GM19468 (cell line): ENCODE measurements around the gene TTC9B.
A peak's percentile ranks its signal among the peaks of the same experiment; 100 is the strongest.

Source experiments
- ATAC-seq: cut with Tn5 transposase; IDR thresholded peaks from one replicate; pipeline ENCODE4 v1.9.1; 2021; ENCODE audit warnings: mild to moderate bottlenecking, moderate library complexity, moderate number of reproducible peaks; ENCODE audit not compliant: unreplicated experiment; ENCODE audit errors: extremely low read depth

The TTC9B gene

GRCh38 chr19:40217027-40217810, 965 bp downstream of the TTC9B start:
- no peak for ATAC-seq

DNA sequence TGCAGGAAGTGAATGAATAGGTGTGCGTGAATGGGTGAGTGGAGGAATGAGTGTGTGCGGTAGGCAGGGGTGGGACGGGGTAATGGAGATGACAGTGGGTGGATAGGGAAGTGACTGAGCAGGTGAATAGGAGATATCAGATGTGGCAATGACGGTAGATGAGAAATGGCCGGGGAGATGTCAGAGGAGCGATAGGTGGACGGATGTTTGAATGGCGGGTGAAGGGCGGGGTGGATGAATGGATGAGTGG, 1.5 kb downstream of the TTC9B start:
- no peak for ATAC-seq

- ATAC-seq: no peak
Measured at GRCh38 chr19:40216013-40216776, 2.0 kb downstream of the TTC9B start.

- no peak for ATAC-seq
Measured at GRCh38 chr19:40214936-40215335, 3.2 kb downstream of the TTC9B start.

- ATAC-seq: no peak
Measured at GRCh38 chr19:40213882-40214570, 4.2 kb downstream of the TTC9B start.

DNA sequence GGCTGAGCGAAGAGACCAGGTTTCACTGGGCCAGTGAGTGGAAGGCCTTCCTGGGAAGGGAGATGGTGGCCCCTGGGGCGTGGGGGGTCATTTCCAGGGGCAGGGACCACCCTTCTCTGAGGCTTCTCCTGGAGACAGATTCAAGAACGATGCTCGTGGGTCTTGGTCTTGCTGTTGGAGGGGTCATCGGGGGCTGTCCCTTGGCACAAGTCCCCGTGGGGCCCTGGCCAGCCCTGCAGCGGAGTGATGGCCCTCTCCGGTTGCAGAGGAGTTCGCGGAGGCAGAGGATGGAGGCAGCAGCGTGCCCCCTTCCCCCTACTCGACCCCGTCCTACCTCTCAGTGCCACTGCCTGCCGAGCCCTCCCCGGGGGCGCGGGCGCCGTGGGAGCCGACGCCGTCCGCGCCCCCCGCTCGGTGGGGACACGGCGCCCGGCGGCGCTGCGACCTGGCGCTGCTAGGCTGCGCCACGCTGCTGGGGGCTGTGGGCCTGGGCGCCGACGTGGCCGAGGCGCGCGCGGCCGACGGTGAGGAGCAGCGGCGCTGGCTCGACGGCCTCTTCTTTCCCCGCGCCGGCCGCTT, 4.8 kb downstream of the TTC9B start:
- no peak for ATAC-seq

DNA sequence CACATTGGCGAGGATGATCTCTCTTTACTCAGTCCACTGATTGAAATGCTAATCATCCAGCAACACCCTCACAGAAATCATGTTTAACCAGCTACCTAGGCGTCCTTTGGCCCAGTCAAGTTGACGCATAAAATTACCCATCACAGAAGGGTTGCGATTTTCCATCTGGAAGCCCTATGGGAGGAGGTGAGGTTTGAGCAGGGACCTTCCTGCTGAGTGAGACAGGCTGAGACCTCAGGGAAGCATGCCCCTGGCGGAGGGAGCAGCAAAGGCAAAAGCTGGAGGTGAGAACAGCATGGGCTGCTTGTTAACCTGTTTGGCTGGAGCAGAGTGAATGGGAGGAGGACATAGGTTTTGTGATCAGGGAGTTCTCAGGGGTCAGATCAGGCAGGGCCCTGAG, 7.3 kb downstream of the TTC9B start:
- ATAC-seq: no peak

- no peak for ATAC-seq
Measured at GRCh38 chr19:40208602-40209001, 9.6 kb downstream of the TTC9B start.

GRCh38 chr19:40205760-40206159, 12.4 kb downstream of the TTC9B start:
- ATAC-seq: no peak

DNA sequence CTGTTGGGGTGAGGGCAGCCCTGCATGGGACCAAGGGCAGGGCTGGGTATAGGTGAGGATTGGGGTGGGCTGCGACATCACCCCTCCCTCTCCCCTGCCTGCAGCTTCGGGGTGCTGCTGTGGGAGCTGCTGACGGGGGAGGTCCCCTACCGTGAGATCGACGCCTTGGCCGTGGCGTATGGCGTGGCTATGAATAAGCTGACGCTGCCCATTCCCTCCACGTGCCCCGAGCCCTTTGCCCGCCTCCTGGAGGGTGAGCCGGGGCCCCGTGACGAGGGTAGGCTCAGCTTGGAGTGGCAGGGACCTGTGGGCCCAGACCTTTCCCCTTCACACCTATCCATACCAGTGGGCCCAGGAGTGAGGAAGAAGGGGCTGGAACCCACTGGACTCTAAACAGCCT, 13.8 kb downstream of the TTC9B start:
- ATAC-seq: no peak

DNA sequence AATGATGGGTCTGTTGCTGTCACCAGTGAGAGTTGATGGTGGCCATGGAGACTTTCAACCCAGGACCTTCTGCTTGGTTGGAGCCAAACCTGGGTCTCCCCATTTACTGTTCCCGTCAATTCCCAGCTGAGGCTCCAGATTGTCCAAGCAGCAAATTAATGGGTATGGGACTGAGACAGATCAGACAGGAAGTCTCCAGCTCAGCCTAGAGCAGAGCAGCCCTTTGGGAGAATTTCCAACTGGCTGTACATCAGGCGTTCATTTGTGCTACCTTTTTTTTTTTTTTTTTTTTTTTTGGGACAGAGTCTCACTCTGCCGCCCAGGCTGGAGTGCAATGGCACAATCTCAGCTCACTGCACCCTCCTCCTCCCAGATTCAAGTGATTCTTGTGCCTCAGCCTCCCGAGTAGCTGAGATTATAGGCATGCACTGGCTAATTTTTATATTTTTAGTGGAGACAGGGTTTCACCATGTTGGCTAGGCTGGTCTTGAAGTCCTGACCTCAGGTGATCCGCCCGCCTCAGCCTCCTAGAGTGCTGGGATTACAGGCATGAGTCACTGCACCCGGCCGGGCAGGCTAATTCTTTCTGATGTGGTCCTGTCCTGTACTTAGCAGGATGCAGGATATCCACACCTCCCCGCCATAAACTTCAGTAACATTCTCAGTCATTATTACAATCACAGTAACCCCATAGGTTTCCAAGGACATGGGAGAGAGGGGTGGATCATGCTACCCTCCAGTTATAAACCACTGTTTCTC, 17.7 kb downstream of the TTC9B start:
- ATAC-seq: no peak

DNA sequence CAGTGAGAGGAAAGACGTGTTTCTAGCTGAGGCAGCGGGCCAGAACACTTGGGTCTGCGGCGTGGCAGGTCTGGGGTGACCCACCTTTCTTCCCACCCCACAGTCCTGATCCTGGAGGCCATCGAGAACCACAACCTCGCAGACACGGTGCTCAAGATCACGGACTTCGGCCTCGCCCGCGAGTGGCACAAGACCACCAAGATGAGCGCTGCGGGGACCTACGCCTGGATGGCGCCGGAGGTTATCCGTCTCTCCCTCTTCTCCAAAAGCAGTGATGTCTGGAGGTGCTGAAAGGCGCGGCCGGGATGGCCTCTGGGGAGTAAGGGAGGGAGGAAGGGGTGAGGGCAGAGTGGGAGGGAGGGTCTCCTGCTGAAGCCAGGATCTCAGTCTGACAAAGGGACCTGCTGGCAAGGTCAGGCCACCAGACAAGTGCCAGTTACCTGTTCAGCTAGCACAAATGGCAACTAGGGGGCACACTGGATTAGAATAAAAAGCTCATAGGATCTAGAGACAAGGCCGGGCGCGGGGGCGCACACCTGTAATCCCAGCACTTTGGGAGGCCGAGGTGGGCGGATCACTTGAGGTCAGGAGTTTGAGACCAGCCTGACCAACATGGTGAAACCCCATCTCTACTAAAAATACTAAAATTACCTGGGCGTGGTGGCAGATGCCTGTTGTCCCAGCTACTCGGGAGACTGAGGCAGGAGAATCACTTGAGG, 19.8 kb downstream of the TTC9B start:
- ATAC-seq: no peak

DNA sequence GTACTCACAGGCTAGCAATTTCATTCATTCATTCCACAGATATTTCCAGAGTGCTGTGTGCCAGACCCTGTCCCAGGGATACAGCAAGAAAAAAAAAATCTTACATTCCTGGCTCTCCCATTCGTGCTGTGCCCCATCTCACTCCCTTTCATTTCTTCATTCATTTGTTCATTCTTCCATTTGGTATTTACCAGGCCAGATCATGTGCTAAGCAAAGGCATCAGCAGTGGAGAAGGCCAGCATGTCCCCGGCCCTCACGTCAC, 24.7 kb downstream of the TTC9B start:
- ATAC-seq: no peak

DNA sequence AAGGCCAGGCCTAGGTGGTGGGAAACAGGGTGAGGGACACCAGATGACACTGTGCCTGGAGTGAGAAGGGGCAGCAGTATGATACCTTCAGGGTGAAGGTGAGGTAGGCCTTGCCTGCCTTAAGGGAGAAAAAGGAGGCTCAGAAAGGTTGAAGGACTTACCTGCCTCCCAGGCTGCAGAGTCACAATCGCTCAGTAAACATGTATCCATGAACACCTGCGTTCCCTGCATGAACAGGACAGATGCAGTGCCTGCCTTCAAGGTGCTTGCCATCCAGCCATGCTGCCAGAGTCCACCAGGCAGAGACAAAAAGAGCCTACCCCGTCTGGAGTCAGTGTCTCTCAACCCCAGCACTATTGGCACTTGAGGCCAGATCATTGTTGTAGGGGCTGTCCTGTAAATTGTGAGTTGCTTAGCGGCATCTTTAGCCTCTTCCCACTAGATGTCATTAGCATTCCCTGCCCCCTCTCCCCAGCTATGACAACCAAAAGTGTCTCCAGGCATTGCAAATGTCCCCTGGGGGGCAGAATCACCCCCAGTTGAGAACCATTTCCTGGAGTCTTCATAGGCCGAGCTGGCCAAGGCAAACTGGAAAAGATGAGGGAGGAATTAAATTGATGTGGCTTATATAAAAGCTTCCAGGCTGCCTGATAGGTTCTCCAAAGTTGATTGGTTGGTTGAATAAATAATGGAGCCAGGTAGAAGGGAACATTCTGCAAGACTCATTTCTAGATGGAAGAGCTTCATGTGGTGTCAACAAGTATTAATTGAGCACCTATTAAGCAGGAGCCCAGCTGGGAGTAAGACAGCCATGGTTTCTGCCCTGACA, 25.2 kb downstream of the TTC9B start:
- ATAC-seq: no peak

DNA sequence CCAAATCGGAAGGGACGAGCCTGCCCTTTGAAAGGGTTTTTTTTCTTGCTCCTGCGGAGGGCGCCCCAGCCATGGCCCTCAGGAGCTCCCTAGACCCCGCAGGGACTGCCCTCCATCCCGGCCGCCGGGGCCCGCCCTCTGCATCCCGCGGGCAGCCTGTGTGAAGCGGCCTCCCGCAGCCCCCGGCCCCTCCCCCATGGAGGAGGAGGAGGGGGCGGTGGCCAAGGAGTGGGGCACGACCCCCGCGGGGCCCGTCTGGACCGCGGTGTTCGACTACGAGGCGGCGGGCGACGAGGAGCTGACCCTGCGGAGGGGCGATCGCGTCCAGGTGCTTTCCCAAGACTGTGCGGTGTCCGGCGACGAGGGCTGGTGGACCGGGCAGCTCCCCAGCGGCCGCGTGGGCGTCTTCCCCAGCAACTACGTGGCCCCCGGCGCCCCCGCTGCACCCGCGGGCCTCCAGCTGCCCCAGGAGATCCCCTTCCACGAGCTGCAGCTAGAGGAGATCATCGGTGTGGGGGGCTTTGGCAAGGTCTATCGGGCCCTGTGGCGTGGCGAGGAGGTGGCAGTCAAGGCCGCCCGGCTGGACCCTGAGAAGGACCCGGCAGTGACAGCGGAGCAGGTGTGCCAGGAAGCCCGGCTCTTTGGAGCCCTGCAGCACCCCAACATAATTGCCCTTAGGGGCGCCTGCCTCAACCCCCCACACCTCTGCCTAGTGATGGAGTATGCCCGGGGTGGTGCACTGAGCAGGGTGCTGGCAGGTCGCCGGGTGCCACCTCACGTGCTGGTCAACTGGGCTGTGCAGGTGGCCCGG, 26.1 kb downstream of the TTC9B start:
- ATAC-seq: no peak

DNA sequence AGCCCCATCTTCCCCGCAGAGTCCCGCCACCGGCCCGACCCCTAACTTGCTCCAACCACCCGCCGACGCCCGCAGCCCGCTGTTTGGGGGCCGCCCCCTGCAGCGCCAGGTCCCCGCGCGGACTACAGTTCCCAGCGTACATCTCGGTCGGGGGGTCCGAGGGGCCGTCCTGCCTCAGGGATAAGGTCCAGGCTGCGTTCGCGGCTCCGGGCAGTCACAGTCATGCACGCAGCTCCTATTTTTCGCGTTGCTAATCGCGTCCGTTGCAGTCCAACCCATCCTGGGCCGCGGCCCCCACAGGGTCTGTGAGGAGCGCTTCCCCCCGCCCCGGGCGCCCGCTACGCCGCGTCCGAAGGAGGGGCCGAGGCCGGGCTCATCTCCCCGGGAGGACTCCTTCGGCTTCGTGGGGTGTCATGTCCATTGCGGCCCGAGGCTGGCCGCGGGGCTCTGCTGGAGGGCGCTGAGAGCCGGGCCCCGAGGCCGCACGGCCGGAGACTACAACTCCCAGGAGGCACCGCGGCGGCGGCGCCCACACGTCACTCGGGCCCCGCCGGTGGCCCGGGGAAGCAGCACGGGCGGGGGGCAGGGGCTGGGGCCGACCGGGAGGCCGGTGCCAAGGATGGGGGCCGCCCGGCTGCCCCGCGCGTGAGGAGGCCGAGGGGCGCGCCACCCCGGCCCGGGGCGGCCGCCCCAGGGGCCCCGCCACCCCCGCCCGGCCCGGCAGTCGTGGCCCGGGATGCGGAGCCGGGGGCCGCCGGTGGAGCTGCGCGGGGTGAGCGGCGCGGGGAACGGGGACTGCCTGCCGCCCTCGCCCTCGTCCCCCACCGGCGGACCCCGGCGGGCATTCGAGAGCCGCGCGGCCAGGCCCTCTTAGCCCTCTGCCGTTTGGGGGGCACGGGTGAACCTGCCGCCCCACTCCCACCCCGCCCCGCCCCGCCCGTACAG, 27.0 kb downstream of the TTC9B start, which contains the start of gene MAP3K10:
TSS of gene MAP3K10 (plus strand) at position 536 of the 945 bp plus-strand sequence. CDS start 606 bp downstream, outside the sequence.
- ATAC-seq: peak; percentile 54

- no peak for ATAC-seq
Measured at GRCh38 chr19:40184273-40184672, 33.9 kb downstream of the TTC9B start.
